Amygdala (tissue), 56 donors: Measurements from ENCODE around the gene OTOGL.
"Not testable (repeated sequence)": the region's sequence is repeated elsewhere in the genome, so short reads cannot be mapped to it uniquely, and the experiment has no call there.

ENCODE experiments used
- DNase-seq, 56 donors: peaks; one replicate each; lab custom pipeline; 2025; lab: John Stamatoyannopoulos, UW

Gene OTOGL

GRCh38 chr12:80118565-80119324 is 19.4 kb downstream of the OTOGL start:
- DNase-seq = no peak

DNA sequence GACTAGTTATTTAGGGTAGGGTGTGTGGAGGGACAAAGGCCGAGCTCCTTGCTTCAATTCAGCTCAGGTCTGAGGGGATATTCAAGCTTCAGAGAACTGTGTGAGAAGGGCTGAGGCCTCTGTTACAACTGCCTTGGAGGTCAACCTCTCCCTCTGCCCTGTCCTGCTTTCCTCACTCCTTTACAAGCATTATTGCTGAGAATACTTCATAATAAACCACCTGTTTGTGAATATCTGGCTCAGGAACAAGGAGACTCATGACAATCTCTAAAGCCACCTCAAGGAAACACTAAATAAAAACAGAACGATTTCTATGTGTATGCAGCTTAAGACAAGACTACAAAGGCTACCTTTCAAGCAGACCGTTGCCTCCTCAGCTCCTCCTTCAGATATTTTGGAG is 21.7 kb downstream of the OTOGL start:
- DNase-seq = no peak

DNA sequence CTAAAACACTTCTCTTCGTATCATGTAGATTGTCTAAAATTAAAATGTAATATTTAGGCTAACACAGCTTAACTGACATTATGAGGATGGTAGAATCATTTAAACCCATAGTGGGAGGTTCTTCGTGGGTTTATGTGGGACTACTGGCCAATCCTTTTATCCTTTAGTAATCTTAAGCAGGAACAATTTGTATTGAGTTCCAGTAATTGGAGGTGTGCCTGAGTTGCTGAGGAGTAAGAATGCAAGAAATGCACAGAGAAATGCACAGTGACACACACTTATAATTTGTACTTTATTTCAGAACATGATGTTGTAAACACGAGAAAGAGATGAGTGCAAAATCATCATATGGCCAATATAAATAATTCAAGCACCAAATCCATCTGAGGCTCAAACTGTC is 22.3 kb downstream of the OTOGL start:
- DNase-seq = no peak

DNA sequence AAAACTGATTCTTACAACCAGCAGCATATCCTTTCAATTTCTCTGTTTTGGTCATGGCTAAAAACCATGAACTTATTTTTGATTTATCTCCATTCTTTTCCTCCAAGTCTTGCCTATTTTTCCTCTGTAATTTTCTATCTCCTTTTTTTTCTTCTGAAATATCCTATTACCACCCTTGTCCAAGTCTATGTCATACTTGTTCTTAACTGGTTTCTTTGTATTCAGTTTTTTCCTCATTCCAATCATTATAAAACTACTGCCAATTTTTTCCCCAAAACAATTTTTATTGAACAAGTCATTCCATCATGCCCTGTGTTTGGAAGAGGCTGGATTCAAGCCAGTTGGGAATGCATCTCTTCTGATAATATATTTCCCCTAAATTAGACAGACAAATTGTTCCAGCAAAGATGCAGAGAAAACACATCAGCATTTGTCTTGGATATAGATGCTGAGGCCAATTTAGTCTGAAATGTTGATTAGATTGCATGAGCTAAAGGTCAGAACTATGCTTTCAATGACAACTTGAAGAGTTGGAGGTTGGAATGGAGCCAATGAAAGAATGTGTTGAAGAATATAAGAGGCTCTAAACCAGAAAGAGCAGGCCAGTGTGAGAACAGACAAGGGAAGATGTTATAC is 30.7 kb downstream of the OTOGL start:
- DNase-seq = no peak

GRCh38 chr12:80135624-80136023 is 36.3 kb downstream of the OTOGL start:
- DNase-seq = no peak

DNA sequence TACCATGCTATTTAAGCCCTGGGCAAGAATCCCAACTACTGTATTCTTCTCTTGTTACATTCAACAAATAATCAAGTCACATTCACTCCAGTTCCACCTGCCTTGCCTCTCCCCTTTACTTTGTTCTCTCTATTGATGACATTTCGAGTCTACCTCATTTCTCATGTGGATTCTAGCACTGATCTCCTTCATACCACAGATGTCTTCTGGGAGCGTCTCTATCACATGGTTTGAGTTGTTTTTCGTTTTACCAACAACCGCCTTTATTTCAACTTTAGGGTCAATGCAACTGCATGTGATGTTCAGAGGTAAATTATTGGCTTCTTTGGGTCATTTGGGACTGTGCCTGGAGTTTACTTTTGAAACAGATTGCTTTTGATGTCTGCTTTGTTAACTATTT is 40.7 kb downstream of the OTOGL start:
- DNase-seq = no peak

- DNase-seq = no peak
Measured at GRCh38 chr12:80142640-80143039, 43.3 kb downstream of the OTOGL start.

- DNase-seq = no peak
Measured at GRCh38 chr12:80143537-80143936, 44.2 kb downstream of the OTOGL start.

DNA sequence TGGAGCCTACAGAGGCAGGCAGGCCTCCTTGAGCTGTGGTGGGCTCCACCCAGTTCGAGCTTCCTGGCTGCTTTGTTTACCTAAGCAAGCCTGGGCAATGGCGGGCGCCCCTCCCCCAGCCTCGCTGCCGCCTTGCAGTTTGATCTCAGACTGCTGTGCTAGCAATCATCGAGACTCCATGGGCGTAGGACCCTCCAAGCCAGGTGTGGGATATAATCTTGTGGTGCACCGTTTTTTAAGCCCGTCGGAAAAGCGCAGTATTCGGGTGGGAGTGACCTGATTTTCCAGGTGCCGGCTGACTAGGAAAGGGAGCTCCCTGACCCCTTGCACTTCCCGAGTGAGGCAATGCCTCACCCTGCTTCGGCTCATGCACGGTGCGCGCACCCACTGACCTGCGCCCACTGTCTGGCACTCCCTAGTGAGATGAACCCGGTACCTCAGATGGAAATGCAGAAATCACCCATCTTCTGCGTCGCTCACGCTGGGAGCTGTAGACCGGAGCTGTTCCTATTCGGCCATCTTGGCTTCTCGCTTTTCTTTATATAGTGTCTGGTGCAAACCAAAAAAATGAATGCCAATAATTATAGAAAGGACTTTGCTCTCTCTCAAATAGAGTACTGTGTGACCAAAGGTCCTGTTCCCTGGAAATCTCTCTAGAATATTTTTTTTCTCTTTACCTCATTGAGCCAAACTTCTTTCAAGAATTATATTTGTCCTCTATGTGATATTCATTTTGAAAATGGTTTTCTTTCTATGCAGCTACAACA is 50.4 kb downstream of the OTOGL start:
- not testable (repeated sequence) for DNase-seq

- DNase-seq = no peak
Measured at GRCh38 chr12:80151131-80151530, 51.8 kb downstream of the OTOGL start.

GRCh38 chr12:80154261-80154660 is 54.9 kb downstream of the OTOGL start:
- DNase-seq = no peak

DNA sequence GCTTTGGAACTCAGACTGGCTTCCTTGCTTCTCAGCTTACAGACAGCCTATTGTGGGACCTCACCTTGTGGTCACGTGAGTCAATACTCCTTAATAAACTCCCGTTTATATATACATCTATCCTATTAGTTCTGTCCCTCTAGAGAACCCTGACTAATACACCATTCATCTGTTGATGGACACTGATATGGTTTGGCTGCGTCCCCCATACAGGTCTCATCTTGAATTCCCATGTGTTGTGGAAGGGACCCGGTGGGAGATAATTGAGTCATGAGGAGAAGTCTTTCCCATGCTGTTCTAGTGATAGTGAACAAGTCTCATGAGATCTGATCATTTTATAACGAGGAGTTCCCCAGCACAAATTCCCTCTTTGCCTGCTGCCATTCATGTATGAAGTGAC is 57.0 kb downstream of the OTOGL start:
- DNase-seq = no peak

DNA sequence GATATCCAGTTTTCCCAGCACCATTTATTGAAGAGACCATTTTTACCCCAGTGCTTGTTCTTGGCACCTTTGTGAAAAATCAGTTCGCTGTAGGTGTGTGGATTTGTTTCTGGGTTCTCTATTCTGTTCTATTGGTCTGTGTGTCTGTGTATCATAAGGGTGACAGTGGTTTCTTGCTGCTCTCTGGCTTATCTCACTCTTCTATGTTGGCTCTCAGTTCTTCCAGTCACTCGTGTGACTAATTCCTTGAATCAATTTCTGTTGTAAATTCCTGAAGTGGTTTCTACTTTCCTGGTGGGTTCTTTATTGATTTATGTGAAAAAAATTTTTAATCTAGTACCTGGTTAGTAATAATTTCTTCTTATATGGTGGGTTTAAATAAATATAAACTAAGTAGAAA is 58.3 kb downstream of the OTOGL start:
- no peak for DNase-seq

GRCh38 chr12:80161612-80162011 is 62.3 kb downstream of the OTOGL start:
- DNase-seq = no peak

- no peak for DNase-seq
Measured at GRCh38 chr12:80162177-80162576, 62.8 kb downstream of the OTOGL start.

- DNase-seq = no peak
Measured at GRCh38 chr12:80165746-80166145, 66.4 kb downstream of the OTOGL start.

DNA sequence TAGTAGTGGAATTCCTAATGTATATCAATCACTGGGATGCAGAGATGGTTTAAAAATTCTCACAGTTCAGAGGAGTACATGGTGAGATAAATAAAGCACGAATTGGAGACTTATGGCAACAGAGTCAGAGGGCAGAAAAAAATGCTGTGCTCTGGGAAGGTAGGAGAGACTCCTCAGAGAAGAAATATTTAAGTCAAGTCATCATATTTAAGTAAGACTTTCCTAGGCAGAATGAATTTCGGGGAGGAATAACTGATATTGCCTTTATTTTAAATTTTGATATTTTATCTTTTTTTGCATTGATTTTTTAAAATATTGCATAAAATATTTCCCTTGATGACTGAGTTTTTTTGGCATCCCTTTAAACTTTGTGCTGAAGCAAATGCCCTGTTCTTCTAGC is 67.4 kb downstream of the OTOGL start:
- no peak for DNase-seq

DNA sequence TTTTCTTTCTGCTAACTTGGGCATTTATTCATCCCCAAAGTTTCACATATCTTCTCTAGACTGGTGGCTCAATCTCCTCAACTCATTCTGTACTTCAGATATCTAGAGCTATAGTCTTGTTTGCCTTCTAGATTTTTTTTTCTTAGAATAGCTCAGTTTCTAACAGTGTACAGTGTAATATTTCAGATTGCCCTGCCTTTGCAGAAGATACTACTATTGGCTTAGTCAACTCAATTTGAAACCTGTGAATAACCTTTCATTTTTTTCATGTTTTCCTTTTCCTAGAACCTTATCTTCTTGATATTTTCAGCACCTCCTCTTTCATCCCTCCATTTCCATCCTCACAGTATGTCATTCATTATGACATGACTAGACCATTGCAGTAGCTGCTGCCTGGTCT is 69.6 kb downstream of the OTOGL start:
- no peak for DNase-seq

DNA sequence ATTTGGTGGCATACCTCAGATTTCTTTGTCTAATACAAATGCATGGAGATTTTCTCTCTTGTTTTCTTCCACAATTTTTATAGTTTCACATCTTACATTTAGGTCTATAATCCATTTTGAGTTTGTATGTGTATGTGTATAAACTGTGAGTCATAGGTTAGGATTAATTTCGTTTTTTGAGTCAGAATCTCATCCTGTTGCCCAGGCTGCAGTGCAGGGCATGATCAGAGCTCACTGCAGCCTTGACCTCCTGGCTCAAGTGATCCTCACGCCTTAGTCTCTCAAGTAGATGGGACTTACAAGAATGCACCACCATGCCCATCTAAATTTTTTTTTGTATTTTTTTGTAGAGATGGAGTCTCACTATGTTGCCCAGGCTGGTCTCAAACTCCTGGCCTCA is 71.6 kb downstream of the OTOGL start:
- no peak for DNase-seq

DNA sequence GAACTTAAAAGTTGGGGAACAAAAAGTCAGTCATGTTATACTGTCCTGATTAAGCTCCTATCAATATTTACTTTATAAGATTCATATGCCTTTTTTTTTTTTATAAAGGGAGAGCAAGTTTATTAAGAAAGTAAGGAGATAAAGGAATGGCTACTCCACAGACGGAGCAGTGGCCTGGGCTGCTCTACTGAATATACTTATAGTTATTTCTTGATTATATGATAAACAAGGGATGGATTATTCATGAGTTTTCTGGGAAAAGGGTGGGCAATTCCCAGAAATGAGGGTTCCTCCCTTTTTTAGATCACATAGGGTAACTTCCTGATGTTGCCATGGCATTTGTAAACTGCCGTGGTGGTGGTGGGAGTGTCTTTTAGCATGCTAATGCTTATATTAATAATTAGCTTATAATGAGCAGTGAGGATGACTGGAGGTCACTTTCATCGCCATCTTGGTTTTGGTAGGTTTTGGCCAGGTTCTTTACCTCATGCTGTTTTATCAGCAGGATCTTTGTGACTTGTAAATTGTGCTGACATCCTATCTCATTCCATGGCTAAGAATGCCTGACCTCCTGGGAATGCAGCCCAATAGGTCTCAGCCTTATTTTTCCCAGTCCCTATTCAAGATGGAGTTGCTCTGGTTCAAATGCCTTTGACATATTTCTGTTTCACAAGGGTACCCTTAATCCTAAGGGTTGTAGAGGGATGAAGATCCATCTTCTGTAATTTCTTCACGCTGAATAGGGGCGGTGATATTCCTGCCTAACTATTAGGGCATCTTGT is 73.9 kb downstream of the OTOGL start:
- no peak for DNase-seq
